Erythroblast (primary cell): ENCODE measurements around the gene PCDHA10.

Source experiments
- GATA1 ChIP-seq: IDR thresholded peaks from 2 replicates; pipeline ENCODE4 v1.6.1; 2011; ENCODE audit warnings: low read depth, mild to moderate bottlenecking, control low read depth, low read length, moderate library complexity
- POLR2A ChIP-seq: IDR thresholded peaks from 2 replicates; pipeline ENCODE4 v1.6.1; 2011; ENCODE audit warnings: mild to moderate bottlenecking, low read length

DNA sequence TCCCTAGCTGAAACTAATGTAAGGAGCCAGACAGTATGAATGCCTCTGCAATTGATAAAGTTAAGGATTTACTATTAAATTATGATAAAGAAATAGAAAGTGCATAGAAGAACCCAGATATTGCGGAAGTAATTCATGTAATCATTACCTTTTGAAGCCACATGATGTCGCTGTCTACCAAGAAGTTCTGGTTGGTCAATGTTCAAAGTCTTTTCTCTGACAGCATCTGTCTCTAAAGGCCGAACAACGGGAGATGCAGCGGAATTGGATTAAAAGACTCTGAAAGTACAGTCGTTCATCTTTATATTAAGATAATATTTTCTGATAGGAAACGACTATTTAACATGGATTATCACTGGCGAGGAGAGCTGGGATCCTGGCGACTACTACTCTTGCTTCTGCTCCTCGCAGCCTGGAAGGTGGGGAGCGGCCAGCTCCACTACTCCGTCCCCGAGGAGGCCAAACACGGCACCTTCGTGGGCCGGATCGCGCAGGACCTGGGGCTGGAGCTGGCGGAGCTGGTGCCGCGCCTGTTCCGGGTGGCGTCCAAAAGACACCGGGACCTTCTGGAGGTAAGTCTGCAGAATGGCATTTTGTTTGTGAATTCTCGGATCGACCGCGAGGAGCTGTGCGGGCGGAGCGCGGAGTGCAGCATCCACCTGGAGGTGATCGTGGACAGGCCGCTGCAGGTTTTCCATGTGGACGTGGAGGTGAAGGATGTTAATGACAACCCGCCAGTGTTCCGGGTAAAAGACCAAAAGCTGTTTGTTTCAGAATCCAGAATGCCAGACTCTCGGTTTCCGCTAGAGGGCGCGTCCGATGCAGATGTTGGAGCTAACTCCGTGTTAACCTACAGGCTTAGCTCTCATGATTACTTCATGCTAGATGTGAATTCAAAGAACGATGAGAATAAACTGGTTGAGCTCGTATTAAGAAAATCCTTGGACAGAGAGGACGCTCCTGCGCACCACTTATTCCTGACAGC lies 14.4 kb upstream of the PCDHA10 start, which contains the start of gene PCDHA8:
- TF ChIP-seq POLR2A (no peak), GATA1 (no peak)
